Cardiac atrium fibroblast (primary cell): Measurements from ENCODE around the gene EIF2S2. TPM values are rescaled to one million over a fixed set of nuclear protein-coding genes. Genes with fewer than 3 reads are reported as not detected.

ENCODE experiments used
- total RNA-seq: library from RNA; depleted of rRNA; stranded (reverse); fragments of >200 nt; gene quantifications from 2 replicates; pipeline ENCODE4 v1.2.3, GENCODE V29; 2015

The EIF2S2 gene
- 105 and 114 TPM in 2 replicates for total RNA-seq

GRCh38 chr20:34111702-34112599 lies at the start of gene EIF2S2:
Gene EIF2S2 (minus strand): TSS chr20:34112243. CDS start chr20:34112110, 133 bp downstream.

Other genes starting within 250 kb of the EIF2S2 start
- 89.2 and 101 TPM in 2 replicates for gene RALY, start 118.3 kb downstream of the EIF2S2 start, total RNA-seq
- not detected in 2 replicates for gene ASIP, start 129.2 kb upstream of the EIF2S2 start, total RNA-seq
- 143 and 147 TPM in 2 replicates for gene AHCY, start 191.1 kb upstream of the EIF2S2 start, total RNA-seq